Astrocyte of the cerebellum (primary cell): ENCODE data around the gene THADA.
A peak's percentile ranks its signal among the peaks of the same experiment; 100 is the strongest.

Experiments used
- DNase-seq: peaks from one replicate; pipeline ENCODE4 v3.0.0-alpha.2; 2011; ENCODE audit warnings: low read depth
- H3K4me3 ChIP-seq: 2 replicates; pipeline ENCODE4 v1.5.1; 2011; ENCODE audit warnings: mild to moderate bottlenecking, low read depth, low read length, moderate library complexity
- CTCF ChIP-seq: IDR thresholded peaks from 2 replicates; pipeline ENCODE4 v1.5.1; 2012; ENCODE audit warnings: low read length, low read depth, moderate library complexity, mild to moderate bottlenecking; ENCODE audit errors: missing control alignments
- in situ Hi-C: cut with HindIII; loops from 2 replicates; pipeline ENCODE4 v1.10.0; 2017; ENCODE audit warnings: low sequenced_read_pairs

The THADA gene

GRCh38 chr2:43313642-43314017 is 282.2 kb downstream of the THADA start:
- no peak overlapping the region for H3K4me3 ChIP-seq
- in situ Hi-C loops: no loop called here
- no peak for DNase-seq
- TF ChIP-seq CTCF: no peak

- in situ Hi-C loops: no loop called here
- no peak overlapping the region for H3K4me3 ChIP-seq
- peak; percentile 72 for DNase-seq
- no peak for TF ChIP-seq CTCF
Measured at GRCh38 chr2:43312755-43313641, 282.8 kb downstream of the THADA start.

- no peak for TF ChIP-seq CTCF
- peak; percentile 80 for DNase-seq
- no peak overlapping the region for H3K4me3 ChIP-seq
- in situ Hi-C loops: no loop called here
Measured at GRCh38 chr2:43311276-43311675, 284.6 kb downstream of the THADA start.

GRCh38 chr2:43309935-43310334 is 285.9 kb downstream of the THADA start:
- in situ Hi-C loops: no loop called here
- no peak for DNase-seq
- H3K4me3 ChIP-seq: no peak overlapping the region
- TF ChIP-seq CTCF: no peak

GRCh38 chr2:43307973-43308372 is 287.9 kb downstream of the THADA start:
- TF ChIP-seq CTCF: no peak
- DNase-seq: no peak
- in situ Hi-C loops: no loop called here
- H3K4me3 ChIP-seq: no peak overlapping the region

GRCh38 chr2:43307046-43307445 is 288.8 kb downstream of the THADA start:
- DNase-seq: no peak
- in situ Hi-C loops: no loop called here
- no peak for TF ChIP-seq CTCF
- H3K4me3 ChIP-seq: no peak overlapping the region
